ELR (cell line): Measurements from ENCODE around the gene ZBTB11.
A peak's percentile ranks its signal among the peaks of the same experiment; 100 is the strongest.
"Not testable (repeated sequence)": the region's sequence is repeated elsewhere in the genome, so short reads cannot be mapped to it uniquely, and the experiment has no call there.

Experiments used
- DNase-seq: peaks from one replicate; pipeline ENCODE4 v3.0.0-alpha.2; 2015; ENCODE audit warnings: low read depth

Gene ZBTB11, protein sequence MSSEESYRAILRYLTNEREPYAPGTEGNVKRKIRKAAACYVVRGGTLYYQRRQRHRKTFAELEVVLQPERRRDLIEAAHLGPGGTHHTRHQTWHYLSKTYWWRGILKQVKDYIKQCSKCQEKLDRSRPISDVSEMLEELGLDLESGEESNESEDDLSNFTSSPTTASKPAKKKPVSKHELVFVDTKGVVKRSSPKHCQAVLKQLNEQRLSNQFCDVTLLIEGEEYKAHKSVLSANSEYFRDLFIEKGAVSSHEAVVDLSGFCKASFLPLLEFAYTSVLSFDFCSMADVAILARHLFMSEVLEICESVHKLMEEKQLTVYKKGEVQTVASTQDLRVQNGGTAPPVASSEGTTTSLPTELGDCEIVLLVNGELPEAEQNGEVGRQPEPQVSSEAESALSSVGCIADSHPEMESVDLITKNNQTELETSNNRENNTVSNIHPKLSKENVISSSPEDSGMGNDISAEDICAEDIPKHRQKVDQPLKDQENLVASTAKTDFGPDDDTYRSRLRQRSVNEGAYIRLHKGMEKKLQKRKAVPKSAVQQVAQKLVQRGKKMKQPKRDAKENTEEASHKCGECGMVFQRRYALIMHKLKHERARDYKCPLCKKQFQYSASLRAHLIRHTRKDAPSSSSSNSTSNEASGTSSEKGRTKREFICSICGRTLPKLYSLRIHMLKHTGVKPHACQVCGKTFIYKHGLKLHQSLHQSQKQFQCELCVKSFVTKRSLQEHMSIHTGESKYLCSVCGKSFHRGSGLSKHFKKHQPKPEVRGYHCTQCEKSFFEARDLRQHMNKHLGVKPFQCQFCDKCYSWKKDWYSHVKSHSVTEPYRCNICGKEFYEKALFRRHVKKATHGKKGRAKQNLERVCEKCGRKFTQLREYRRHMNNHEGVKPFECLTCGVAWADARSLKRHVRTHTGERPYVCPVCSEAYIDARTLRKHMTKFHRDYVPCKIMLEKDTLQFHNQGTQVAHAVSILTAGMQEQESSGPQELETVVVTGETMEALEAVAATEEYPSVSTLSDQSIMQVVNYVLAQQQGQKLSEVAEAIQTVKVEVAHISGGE

DNA sequence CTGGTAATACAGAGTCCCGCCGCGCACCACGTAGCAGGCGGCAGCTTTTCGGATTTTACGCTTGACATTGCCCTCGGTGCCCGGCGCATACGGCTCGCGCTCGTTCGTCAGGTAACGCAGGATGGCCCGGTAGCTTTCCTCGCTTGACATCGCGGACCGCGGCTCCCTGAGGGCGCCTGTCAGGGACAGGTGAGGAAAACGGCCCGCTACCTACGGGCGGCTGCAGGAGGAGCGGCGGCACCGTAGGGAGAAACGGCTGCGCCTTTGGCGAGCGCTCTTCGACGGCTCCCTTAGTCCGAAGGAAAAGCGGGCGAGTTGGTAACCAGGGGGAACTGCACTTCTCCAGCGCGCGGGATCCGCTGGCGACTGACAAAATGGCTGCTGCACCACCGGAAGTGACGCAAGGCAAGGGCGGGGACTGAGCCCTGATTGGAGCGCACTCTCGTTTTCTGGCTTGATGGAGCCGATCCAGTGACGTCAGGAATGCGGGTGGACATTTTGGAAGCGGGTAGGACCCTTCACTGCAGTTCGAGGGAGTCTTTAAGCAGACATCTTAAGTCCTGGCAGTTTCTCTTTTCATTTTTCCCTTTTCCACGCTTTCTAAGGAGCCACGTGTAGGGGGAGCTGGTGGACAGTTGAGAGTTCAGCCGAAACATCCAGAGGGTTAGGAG lies at the start of gene ZBTB11:
TSS of gene ZBTB11 (minus strand) at position 368 of the 671 bp plus-strand sequence. CDS start at position 150, 218 bp downstream.
- peak; percentile 100 for DNase-seq

DNA sequence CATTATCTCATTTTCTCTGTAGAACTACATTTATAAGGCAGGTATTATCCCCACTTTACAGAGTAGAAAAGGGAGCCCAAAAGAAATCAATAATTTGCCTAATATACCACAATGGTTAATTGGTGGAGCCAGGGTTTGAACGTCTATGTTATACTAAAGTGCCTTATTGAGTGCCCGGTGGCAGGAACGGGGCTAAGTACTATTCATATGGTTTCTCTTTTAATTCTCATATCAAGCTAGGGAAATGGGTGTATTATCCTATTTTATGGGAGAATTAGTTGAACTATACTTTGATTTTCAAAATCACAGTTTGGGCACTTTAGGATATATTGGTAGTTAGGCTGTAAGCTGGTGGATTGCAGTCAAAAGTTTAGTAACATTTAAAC lies 49.0 kb upstream of the ZBTB11 start:
- DNase-seq = no peak

DNA sequence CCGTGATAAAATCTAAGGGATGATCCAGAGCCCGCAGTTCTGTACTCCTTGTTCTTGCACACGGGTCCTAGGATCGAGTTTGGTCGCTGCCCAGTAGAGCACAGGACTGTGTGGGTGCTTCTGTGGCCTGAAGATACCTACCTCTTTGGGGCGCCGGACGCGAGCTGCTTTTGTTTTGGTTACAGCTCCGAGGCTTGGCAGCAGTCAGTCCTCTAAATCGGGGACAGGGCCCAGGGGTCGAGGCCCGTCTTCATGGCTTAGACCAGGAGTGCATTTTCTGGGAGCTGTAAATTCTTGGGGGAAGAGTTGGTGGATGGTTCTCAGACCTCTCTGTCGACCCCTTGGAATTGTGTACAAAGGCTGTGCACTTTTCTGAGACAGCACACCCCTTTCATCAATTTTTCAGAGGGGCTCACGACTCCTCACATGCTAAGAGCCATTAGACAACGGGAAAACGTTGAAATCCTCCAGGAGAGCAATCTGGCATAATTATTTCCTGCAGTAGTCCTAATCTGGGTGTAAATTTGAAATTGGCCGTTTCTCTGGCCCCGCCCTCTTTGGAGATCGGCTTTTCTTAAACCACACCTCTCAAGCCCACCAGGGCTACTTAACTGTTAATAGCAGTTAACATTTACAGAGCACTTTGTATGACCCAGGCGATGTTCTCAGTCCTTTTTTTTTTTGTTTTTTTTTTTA lies 48.4 kb upstream of the ZBTB11 start:
- DNase-seq = peak; percentile 58

DNA sequence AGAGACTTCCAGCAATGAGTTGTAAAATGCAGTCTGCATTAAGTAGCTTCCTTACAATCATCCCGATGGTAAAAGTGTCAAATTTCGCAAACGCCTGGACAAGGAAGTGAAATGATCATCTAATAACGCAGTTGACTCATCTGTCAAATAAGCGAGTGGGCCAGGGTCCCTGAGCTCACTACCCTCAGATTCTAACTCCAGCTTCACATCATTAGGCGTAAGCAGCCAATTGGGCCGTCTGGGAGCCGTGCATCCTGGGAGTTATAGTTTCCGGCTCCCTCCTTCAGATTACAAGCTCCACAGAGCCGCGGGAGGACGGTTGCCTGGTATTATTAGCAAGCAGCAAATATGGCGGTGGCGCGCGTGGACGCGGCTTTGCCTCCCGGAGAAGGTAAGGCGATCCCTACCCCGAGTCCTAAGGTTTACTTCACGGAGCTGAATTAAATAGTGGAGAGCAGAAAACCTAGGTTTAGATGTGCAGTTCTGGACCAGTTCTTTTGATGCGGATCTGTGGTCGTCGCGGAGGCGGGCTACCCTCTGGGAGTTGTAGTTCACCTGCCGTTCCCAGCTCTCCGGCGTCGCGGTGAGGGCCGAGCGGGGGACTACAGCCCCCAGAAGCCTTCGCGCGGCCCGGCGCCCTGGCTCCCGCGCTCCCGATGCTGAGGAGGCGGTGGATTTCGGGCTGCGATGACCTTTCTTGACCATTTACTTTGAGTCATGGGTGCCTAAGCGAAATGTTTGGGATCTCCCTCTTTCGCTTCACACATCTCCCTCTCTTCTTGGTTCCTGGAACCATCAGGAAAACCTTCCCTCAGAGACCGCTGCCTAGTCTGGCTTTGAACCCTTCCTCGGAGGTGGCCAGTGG lies 47.6 kb upstream of the ZBTB11 start, which contains the start of gene CEP97:
TSS of gene CEP97 (plus strand) at position 286 of the 865 bp plus-strand sequence. CDS start at position 349, 63 bp downstream.
- peak; percentile 95 for DNase-seq

DNA sequence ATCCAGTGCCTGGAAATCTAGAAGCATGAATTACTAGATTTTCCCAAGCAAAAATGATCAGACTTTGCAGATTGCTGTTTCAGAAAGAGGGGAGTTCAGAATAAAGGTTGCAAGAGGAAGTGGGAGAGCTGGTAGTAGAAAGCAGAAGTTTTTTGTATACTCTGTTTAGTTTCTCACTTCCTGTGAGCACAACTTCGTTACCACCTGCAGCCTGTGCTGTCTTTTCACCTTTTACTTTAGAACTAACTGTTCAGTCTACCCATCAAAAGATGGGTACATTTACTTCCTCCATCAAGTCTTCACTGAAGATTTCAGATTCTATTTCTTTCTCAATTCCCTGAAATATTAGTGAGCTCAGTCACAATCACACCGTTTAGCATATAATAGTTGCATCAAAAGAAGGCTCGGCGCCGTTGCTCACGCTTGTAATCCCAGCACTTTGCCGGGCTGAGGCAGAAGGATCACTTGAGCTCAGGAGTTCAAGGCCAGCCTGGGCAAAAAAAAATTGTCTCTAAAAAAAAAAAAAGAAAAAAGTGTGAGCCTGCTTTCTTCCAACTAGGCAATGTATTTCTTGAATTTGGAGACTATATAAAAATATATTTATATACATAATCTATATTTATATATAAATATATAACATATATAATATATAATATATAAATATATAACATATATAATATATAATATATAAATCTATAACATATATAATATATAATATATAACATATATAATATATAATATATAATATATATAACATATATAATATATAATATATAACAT lies 45.7 kb upstream of the ZBTB11 start:
- DNase-seq = no peak

DNA sequence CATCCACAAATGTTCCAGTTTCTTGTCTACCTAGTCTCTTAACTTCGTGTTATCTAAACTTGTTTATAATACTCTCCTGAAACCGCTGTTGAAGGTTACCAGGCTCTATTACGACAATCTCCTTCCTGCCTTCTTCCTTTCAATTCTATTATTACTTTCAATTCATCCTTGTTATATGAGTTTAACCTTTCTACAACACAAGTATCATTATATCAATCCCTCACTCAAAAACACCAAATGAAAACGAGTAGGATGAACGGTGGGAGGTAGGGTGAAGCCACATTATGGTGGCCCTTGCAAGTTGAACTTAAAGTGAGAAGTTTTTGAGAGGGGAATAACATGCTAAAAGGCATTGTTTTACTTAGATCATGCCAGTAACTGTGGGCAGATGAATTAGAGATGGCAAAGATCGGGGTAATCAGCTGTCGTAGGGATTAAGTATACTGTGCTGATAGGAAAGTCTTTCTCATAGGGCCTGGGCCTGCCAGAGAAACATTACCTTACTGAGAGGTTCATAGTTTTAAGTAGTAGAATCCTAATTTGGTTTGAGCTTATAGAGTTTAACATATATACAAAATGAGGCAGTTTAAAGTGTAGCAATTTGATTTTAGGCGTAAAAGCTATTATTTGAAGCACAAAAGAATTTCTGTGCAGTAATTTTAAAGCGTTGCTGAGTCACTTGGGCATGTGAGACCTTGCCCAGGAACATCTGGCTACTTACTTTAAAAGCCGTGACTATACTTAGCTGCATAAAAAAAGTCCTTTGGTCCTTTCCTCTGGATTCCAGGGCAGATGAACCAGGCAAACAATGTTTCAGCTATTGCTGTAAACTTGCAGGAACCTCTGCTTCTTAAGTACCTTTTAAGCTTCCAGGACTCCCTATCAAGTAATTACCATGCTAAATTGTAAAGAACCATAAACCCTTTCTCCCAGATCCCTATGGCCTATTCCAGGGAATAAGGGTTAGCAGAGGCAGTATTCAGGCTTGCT lies 44.2 kb upstream of the ZBTB11 start:
- DNase-seq = peak; percentile 17

DNA sequence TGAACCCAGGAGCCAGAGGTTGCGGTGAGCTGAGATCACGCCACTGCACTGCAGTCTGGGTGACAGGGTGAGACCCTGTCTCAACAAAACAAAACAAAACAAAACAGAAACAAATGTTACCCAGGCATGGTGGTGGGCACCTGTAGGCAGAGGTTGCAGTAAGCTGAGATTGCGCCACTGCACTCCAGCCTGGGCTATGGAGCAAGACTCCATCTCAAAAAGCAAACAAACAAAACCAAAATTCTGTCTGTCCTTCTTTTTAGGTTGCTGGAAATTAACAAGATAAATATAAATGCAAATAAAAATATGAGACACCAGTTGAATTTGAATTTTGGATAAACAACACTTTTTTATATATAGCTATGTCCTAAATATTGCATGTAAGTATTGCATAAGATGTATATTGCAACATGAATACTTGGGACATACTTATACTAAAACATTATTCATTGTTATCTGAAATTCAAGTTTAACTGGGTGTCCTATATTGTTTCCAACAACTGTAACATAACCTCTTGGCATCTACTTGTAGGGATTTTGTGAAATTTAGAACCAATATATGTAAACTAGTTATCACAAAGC lies 42.8 kb upstream of the ZBTB11 start:
- DNase-seq = no peak

DNA sequence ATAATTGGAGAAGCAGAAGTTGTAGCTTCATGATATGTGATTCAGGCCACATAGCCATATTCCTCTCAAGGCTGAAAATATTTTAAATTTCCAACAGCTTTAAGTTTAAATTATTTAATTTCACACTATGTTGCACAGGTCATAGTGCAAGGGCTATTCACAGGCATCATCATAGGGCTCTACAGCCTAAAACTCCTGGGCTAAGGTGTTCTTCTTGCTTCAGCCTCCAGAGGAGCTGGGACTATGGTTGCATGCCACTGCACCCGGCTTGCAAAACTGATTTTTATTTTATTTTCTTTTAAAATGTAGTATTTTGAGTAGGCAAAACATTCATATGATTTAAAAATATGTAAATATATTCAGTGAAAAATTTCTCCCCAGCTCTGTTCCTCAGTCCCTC lies 41.5 kb upstream of the ZBTB11 start:
- no peak for DNase-seq

DNA sequence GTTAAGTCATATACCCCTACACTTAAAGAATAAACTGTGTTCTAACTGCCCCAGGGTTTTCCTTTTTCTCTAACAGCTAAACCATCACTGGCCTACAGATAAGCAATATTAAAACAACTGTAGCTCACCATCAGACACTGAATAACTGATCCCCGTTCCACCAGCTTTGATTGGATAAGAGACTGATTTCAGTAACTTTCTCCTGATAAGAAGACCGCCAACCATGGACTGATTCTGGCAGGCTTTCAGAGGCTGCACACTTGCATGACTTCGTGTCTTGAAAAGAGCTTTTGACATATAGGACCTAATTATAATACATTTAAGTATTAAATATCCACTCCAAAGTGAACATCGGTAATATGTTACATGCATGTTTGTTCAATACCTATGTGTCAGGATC lies 32.2 kb upstream of the ZBTB11 start:
- no peak for DNase-seq

DNA sequence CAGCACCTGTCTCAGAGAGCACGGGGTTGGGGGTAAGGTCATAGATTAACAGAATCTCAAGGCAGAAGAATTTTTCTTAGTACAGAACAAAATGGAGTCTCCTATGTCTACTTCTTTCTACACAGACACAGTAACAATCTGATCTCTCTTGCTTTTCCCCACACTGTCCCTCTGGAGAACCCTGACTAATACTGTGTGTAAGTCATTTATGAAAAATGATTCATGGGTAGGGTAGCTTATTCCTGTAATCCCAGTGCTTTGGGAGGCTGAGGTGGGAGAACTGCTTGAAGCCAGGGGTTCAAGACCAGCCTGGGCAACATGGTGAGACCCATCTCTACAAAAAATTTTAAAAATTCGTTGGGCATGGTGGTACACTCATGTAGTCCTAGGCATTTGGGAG lies 27.7 kb upstream of the ZBTB11 start:
- peak; percentile 59 for DNase-seq

DNA sequence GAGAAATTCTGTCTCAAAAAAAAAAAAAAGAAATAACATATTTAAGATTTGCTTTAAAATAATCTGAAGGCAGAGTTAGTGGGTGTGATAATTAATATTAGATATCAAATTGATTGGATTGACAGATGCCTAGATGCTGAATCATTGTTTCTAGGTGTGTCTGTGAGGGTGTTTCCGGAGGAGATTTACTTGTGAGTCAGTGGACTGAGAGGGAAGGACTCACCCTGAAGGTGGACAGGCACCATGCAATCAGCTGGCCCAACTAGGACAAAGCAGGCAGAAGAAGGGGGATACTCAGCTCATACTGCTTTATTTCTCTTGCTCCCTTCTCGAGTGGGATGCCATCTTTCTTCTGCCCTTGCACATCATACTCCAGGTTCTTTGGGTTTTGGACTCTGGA lies 26.2 kb upstream of the ZBTB11 start:
- DNase-seq = peak; percentile 72

DNA sequence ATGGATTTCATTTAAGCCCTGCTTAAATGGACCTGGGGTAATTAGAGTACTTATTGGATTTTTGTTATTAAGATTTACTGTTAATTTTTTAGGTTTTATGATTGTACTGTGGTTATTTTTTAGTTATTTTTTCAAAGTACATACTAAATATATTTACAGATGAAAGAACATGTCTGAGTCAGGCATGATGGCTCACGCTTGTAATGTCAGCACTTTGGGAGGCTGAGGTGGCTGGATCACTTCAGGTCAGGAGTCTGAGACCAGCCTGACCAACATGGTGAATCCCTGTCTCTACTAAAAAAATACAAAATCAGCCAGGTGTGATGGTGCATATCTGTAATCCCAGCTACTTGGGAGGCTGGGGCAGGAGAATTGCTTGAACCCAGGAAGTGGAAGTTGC lies 25.8 kb upstream of the ZBTB11 start:
- peak; percentile 56 for DNase-seq

DNA sequence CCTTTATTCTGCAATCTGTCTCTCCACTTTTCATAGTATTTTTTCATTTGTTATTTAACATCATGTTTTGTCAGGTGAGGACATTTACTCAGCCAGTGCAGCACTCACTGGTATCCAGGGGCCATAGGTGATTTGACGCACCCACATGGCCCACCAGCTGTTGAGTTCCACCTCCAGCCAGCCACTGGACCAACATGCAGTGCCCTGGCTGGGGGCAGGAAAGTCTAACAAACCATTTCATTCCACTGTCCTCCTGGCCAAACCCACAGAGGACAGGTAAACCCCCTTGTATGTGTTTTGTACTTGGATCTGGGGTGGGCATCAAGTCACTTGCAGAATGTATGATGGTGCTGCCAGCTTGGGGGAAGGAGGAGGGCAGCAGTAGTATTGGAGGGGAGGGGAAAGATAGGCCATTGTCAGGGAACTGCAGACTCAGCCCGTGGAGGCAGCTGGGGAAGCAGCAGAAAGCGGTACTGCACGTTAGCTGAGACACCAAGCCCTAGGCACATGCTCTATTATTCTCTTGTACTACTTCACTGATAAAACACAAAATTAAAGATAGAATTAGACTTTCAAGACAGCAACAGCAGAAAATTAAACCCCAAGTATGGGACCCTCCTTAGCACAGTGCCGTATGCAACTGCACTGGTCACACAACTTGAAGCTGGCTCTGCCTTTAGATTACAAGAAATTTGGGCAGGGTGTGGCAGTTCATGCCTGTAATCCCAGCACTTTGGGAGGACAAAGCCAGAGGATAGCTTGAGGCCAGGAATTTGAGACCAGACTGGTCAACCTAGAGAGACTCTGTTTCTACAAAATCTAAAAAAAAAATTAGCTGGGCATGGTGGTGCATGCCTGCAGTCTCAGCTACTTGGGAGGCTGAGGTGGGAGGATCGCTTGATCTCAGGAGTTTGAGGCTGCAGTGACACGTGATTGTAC lies 25.0 kb upstream of the ZBTB11 start:
- DNase-seq = no peak

DNA sequence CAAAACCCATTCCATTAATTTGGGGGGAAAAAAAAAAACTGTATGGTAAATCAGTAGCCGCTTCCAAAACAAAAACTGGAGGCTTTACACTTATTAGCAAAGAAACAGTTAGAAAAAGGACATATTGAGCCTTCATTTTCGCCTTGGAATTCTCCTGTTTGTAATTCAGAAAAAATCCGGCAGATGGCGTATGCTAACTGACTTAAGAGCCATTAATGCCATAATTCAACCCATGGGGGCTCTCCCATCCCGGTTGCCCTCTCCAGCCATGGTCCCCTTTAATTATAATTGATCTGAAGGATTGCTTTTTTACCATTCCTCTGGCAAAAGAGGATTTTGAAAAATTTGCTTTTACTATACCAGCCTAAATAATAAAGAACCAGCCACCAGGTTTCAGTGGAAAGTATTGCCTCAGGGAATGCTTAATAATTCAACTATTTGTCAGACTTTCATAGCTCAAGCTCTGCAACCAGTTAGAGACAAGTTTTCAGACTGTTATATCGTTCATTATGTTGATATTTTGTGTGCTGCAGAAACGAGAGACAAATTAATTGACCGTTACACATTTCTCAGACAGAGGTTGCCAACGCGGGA lies 18.9 kb upstream of the ZBTB11 start:
- DNase-seq = peak; percentile 82

DNA sequence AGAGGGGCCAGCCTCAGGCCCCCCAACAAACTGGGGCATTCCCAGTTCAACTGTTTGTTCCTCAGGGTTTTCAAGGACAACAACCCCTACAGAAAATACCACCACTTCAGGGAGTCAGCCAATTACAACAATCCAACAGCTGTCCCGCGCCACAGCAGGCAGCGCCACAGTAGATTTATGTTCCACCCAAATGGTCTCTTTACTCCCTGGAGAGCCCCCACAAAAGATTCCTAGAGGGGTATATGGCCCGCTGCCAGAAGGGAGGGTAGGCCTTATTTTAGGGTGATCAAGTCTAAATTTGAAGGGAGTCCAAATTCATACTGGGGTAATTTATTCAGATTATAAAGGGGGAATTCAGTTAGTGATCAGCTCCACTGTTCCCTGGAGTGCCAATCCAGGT lies 17.9 kb upstream of the ZBTB11 start:
- not testable (repeated sequence) for DNase-seq

DNA sequence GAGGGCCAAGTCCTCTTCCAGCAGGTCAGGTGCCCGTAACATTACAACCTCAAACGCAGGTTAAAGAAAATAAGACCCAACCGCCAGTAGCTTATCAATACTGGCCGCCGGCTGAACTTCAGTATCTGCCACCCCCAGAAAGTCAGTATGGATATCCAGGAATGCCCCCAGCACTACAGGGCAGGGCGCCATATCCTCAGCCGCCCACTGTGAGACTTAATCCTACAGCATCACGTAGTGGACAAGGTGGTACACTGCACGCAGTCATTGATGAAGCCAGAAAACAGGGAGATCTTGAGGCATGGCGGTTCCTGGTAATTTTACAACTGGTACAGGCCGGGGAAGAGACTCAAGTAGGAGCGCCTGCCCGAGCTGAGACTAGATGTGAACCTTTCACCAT lies 16.6 kb upstream of the ZBTB11 start:
- peak; percentile 78 for DNase-seq
